GM18867 (cell line): ENCODE measurements around the gene ATG16L1.

Experiments used
- ATAC-seq: cut with Tn5 transposase; IDR thresholded peaks from one replicate; pipeline ENCODE4 v1.9.1; 2021; ENCODE audit warnings: mild to moderate bottlenecking, moderate library complexity; ENCODE audit not compliant: unreplicated experiment

ATG16L1 gene

GRCh38 chr2:233251306-233252116 is at the start of gene ATG16L1:
Gene ATG16L1 (plus strand): TSS chr2:233251673. CDS start chr2:233251828, 155 bp downstream.
- ATAC-seq = peak; percentile 96

- ATAC-seq = no peak
Observed at GRCh38 chr2:233202531-233202944, 48.9 kb upstream of the ATG16L1 start.

DNA sequence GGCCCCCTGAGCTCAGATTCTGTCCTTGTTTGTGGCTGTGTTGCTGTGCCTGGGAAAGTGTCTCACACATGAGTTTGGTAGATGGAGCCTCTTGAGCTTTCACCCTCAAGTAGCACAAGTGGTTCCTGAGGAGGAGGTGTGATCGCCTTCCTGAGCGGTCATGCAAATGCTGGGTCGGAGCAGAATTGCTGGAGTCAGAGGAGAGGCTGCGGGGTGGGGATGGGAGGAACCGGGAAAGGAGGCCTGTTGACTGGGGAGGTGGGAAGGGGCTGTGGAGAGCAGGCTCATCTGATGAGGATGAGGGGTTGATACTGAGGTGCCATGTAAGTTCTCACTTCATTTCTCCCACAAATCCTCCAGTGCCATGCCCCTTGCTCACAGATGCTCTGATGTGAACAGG is 48.4 kb upstream of the ATG16L1 start:
- ATAC-seq = no peak

GRCh38 chr2:233204286-233204936 is 47.1 kb upstream of the ATG16L1 start:
- no peak for ATAC-seq

DNA sequence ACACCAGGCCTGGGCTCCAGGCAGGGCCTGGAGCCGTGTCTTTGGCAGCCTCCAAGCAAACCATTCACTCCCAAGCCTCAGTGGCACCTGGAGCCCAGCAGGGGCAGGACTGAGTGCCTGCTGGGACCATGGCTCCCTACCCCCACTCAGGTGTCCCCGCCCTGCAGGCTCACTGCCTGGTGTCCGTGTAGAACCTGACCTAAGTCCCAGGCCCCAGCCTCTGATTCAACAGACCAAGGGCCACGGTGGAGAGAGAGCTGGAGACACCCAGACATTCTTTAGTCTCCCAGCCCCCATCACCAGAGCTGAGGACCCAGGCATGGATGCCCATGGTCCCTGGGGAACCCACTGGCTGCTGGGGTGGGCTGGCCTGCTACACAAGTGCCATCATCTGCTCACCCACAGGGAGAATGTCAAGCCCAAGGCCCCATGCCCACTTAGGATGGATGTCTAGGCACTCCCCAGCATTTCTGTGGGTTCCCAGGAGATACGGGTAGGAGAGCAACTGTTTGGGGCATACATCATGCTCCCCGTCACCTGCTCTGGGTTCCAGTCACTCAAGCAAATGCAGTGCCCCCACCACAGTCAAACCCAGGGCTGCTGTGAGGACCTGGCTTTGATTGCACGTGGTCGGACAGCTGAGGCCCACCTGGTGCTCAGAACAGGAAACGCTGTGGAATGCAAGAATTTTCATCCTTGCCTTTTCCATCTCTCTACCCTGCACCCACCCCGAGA is 42.9 kb upstream of the ATG16L1 start:
- ATAC-seq = no peak

DNA sequence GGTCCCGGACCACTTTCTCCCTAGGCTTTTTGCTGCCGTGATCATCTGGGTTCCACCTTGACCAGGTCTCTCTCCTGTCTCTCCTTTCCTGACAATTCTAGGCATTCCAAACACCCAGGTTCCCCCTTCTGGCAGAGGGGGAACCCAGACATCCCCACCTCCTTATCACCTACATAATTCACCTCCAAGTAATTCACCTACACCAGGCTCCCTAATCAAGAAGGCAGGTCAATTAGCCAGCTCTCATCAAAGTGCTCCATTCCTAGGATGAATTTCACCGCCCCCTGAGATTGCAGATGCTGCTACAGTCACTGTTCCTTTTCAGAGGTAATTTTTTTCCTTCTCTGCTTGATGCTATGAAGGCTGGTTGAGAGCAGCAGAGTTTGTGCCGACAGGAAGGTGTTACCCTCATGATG is 42.3 kb upstream of the ATG16L1 start:
- ATAC-seq = no peak

DNA sequence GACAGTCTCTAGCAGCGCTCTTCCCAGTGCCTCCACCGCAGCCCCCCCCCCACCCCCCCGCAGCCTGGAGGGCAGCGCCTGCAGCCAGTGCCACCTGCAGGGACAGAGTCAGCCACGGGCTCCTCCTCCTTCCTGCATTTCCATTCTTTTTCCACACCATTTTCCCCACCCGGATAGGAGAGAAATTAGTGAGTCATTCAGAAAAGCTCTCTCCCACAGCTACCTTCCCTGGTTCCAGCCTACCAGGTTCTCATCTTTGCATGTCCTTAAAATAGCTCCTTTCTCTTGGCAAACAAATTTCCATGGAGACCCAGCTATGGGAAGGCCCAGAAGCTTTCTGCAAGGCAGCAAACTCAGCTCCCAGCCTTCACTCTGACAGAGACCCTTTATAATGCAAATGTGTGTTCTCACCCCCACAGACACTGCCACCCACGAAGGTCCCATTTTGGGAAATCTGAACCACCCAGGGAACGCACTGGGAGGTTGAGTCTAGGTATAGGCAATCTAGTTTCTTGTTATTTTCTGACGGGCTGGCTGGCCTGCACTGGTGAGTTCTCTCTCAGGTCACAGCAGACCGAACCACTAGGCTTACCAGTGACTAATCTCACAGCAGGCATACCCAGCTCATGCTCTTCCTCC is 41.8 kb upstream of the ATG16L1 start:
- ATAC-seq = no peak

- no peak for ATAC-seq
Observed at GRCh38 chr2:233210281-233210680, 41.2 kb upstream of the ATG16L1 start.

DNA sequence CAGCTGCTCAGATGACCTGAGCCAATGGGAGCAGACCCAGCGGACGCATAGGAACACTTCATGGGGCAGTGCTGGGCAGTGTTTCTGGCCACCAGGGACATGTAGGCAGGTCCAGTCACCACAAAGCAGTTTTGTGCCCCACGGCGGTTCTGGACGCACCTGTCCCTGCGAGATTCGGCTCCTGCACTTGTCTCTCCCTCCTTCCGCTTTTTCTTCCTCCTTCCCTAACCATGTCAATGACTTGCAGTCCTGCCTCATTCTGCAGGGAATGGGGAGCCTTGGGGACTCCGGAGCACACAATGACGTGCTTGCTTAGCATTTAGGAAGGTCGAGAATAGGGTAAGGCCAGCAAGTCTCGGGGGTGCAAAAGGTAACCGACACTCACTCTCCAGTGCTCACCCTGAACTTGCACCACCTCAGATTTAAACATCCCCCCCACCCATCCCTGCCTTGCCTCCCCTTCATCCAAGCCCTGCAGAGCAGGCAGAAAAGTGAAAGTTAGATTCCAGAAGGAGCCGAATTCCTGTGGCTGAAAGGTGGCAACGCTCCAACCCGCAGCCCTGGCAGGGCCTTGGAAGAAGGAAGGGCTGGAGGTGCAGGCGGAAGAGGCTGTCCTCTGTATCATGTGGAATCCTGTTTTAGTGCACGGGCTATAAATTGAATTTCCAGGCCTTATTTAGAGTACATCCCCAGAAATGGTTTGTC is 40.5 kb upstream of the ATG16L1 start:
- no peak for ATAC-seq

DNA sequence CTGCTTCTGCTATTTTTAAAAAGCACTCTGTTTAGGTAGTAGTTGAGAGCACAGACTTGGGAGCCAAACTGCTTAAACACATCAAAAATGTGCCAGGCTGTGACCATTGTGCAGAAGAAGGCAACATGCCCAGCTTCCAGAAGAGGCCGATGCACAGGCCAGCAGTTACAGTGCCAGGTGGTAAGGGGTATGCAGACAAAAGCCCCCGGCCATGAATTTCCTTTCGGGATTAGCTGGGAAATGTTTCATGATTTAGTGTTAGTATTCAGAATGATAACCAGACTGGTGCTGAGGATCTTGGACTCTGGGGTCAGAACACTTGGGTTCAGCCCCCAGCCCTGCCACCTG is 40.0 kb upstream of the ATG16L1 start:
- ATAC-seq = no peak

GRCh38 chr2:233213011-233213410 is 38.5 kb upstream of the ATG16L1 start:
- ATAC-seq = no peak

- ATAC-seq = no peak
Observed at GRCh38 chr2:233213975-233214374, 37.5 kb upstream of the ATG16L1 start.

DNA sequence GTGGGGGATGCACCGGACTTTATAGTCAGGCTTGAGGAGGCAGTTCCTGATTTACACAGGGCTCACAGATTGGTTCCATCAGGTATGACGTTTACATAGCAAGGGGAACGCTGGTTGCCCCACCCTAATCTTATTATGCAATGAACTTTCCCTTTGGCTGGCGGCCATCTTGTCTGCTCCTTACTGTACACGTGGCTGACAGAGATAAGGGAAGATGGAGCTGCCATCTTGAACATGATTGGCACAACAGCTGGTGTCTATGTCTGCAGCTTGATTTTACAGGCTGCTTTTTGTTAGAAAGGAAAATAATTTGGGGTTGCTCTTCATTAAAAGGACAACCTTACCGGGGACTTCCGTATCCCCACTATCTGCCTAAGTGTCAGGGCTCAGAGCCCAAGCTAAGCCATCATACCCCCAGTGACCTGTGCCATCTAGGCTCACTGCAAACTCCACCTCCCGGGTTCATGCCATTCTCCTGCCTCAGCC is 33.5 kb upstream of the ATG16L1 start:
- ATAC-seq = no peak

GRCh38 chr2:233218836-233219235 is 32.6 kb upstream of the ATG16L1 start:
- ATAC-seq = no peak

GRCh38 chr2:233219848-233220247 is 31.6 kb upstream of the ATG16L1 start:
- no peak for ATAC-seq

GRCh38 chr2:233221378-233222063 is 30.0 kb upstream of the ATG16L1 start:
- no peak for ATAC-seq

DNA sequence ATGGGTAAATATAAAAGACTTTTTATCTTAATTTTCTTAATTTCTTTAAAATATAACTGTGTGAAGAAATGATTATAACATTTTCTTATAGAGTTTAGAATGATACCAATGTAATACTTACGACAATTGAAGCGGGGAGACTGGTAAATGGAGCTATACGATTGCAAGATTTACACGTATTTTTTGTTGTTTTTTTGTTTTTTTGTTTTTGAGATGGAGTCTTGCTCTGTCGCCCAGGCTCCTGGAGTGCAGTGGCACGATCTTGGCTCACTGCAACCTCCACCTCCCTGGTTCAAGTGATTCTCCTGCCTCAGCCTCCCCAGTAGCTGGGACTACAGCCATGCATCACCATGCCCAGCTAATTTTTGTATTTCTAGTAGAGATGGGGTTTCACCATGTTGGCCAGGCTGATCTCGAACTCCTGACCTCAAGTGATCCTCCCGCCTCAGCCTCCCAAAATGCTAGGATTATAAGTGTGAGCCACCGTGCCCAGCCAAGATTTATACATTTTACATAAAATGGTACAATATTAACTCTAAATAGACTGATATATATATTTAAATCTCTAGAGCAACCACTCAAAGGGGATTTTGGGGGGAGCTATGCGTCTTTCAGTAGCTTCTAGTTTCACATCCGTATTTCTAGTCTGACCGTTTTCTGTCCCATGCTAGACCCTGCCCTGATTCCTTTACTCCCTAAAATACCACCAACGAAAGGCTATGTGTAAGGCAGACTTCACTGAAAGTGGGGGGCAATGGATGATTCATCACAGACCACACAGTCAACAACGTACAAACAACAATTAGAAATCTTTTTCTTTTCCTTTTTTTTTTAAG is 28.2 kb upstream of the ATG16L1 start:
- peak; percentile 77 for ATAC-seq

- ATAC-seq = no peak
Observed at GRCh38 chr2:233225230-233226068, 26.0 kb upstream of the ATG16L1 start.
